Right lung (tissue), 5 donors: Measurements from ENCODE around the gene MACF1. TPM values are rescaled to one million over a fixed set of nuclear protein-coding genes. Genes with fewer than 3 reads are reported as not detected.
"Not testable (repeated sequence)": the region's sequence is repeated elsewhere in the genome, so short reads cannot be mapped to it uniquely, and the experiment has no call there.

Source experiments
- DNase-seq, 2 donors: peaks; one replicate each; pipeline ENCODE4 v3.0.0-alpha.2; 2013
- polyA plus RNA-seq, 5 donors: library from polyadenylated mRNA; unstranded; fragments of 120-200 nt; gene quantifications; one replicate each; pipeline versions ENCODE4 v1.2.1 to v1.2.3, GENCODE V29; 2013; ENCODE audit warnings: inconsistent platforms in 1 of 5, low replicate concordance in 1 of 5; ENCODE audit not compliant: insufficient read length in 5 of 5, insufficient read depth in 1 of 5

Gene MACF1
- polyA plus RNA-seq, 5 donors, result 388 to 476 (median 439) TPM

GRCh38 chr1:39488793-39489566 is 284.5 kb downstream of the MACF1 start:
- DNase-seq, result no peak

- no peak for DNase-seq
Observed at GRCh38 chr1:39489567-39490239, 285.2 kb downstream of the MACF1 start.

- no peak for DNase-seq
Observed at GRCh38 chr1:39490596-39491145, 286.2 kb downstream of the MACF1 start.

- peak in 1 of 2 donors; percentile 27 for DNase-seq
Observed at GRCh38 chr1:39491146-39491921, 286.8 kb downstream of the MACF1 start, which contains the start of gene BMP8A. Gene BMP8A, plus strand, starts transcription at chr1:39491636. Its CDS starts 356 bp downstream, at chr1:39491992.

GRCh38 chr1:39492118-39493042 is 287.9 kb downstream of the MACF1 start:
- not testable (repeated sequence) for DNase-seq

- DNase-seq, result not testable (repeated sequence)
Observed at GRCh38 chr1:39493043-39493810, 288.7 kb downstream of the MACF1 start.

GRCh38 chr1:39494671-39495410 is 290.3 kb downstream of the MACF1 start:
- DNase-seq, result no peak

GRCh38 chr1:39496520-39496919 is 292.0 kb downstream of the MACF1 start:
- not testable (repeated sequence) for DNase-seq

GRCh38 chr1:39497585-39497984 is 293.1 kb downstream of the MACF1 start:
- DNase-seq, result no peak

- DNase-seq, result peak; percentile 25 to 33
Observed at GRCh38 chr1:39498096-39498710, 293.7 kb downstream of the MACF1 start.

- not testable (repeated sequence) for DNase-seq
Observed at GRCh38 chr1:39498821-39499220, 294.3 kb downstream of the MACF1 start.

- peak; percentile 34 to 39 for DNase-seq
Observed at GRCh38 chr1:39499668-39500067, 295.2 kb downstream of the MACF1 start.

- DNase-seq, result no peak
Observed at GRCh38 chr1:39500862-39501389, 296.4 kb downstream of the MACF1 start.

GRCh38 chr1:39501666-39502065 is 297.2 kb downstream of the MACF1 start:
- no peak for DNase-seq

GRCh38 chr1:39504436-39504835 is 299.9 kb downstream of the MACF1 start:
- not testable (repeated sequence) for DNase-seq

GRCh38 chr1:39505289-39505688 is 300.8 kb downstream of the MACF1 start:
- DNase-seq, result no peak

- DNase-seq, result no peak
Observed at GRCh38 chr1:39507230-39507928, 302.9 kb downstream of the MACF1 start.

- DNase-seq, result no peak
Observed at GRCh38 chr1:39508266-39508665, 303.8 kb downstream of the MACF1 start.
